Activated naive CD4-positive, alpha-beta T cell treated with anti-CD3 and anti-CD28 coated beads for 36 hours (primary cell): ENCODE data around the gene SERPINI1. TPM values are rescaled to one million over a fixed set of nuclear protein-coding genes. Genes with fewer than 3 reads are reported as not detected.

Source experiments
- total RNA-seq, 2 experiments: library from RNA; stranded (reverse); gene quantifications; one replicate each; pipeline ENCODE4 v1.2.3, GENCODE V29; 2021

SERPINI1 gene
- total RNA-seq, 2 experiments from 2014 or later: 0.76 to 0.99 TPM

Other genes starting within 250 kb of the SERPINI1 start
- gene WDR49, start 81.8 kb upstream of the SERPINI1 start, total RNA-seq: not detected
- 10 to 100 TPM; 46.6 to 55.7 TPM for gene PDCD10, start 829 bp upstream of the SERPINI1 start, total RNA-seq